CD4-positive, alpha-beta T cell (primary cell): Measurements from ENCODE around the gene FAM135A. TPM values are rescaled to one million over a fixed set of nuclear protein-coding genes. Genes with fewer than 3 reads are reported as not detected.

Experiments used
- ATAC-seq: fragments of 200-7000 bp; cut with Tn5 transposase; one replicate; pipeline ENCODE4 v1.10.0; 2022; ENCODE audit warnings: mild to moderate bottlenecking; ENCODE audit not compliant: poor library complexity
- CTCF ChIA-PET: fragments of 350-600 bp; sonication (Branson Sonifier 250); formaldehyde crosslinking; loops from one replicate; lab custom pipeline; 2021; ENCODE audit warnings: antibody characterized with exemption, inconsistent platforms; lab: Charles Lee
- POLR2A ChIA-PET: fragments of 350-600 bp; sonication (Branson Sonifier 250); formaldehyde crosslinking; loops from one replicate; lab custom pipeline; 2021; ENCODE audit warnings: antibody characterized with exemption, inconsistent platforms; lab: Charles Lee
- DNase-seq, 14 experiments: peaks; one replicate each; pipeline ENCODE4 v3.0.0-alpha.2; 2013 to 2020; ENCODE audit warnings: mixed read lengths in 2 of 14
- H3K27ac ChIP-seq, 2 donors: one replicate each; pipeline versions ENCODE4 v1.5.1 to v1.7.0; 2013; ENCODE audit warnings: low read length in 2 of 2, low read depth in 1 of 2, mild to moderate bottlenecking in 1 of 2
- H3K27me3 ChIP-seq, 2 experiments: 1 replicate in 1 of 2; 2 replicates in 1 of 2; pipeline versions ENCODE4 v1.6.1 to v1.7.0; 2013; ENCODE audit warnings: low read length in 2 of 2, control low read depth in 1 of 2, mild to moderate bottlenecking in 1 of 2, moderate library complexity in 1 of 2; ENCODE audit not compliant: insufficient read depth in 2 of 2, control insufficient read depth in 1 of 2
- H3K36me3 ChIP-seq: one replicate; pipeline ENCODE4 v1.6.1; 2013; ENCODE audit warnings: low read length, control low read depth; ENCODE audit not compliant: insufficient read depth
- H3K4me1 ChIP-seq: one replicate; pipeline ENCODE4 v1.6.1; 2013; ENCODE audit warnings: low read length, control low read depth; ENCODE audit not compliant: insufficient read depth
- H3K4me3 ChIP-seq: one replicate; pipeline ENCODE4 v1.5.1; 2013; ENCODE audit warnings: mild to moderate bottlenecking, low read length, moderate library complexity
- H3K9me3 ChIP-seq, 2 experiments: 1 replicate in 1 of 2; 2 replicates in 1 of 2; pipeline versions ENCODE4 v1.6.1 to v1.7.0; 2013; ENCODE audit warnings: low read length in 2 of 2, mild to moderate bottlenecking in 2 of 2, control low read depth in 1 of 2, moderate library complexity in 1 of 2; ENCODE audit not compliant: control insufficient read depth in 1 of 2, insufficient read depth in 1 of 2
- H3K27ac Mint-ChIP-seq: one replicate; pipeline ENCODE4 v1.8.0; 2020; ENCODE audit warnings: mixed read lengths
- H3K27me3 Mint-ChIP-seq: one replicate; pipeline ENCODE4 v1.8.0; 2021; ENCODE audit warnings: mixed read lengths
- H3K36me3 Mint-ChIP-seq: one replicate; pipeline ENCODE4 v1.8.0; 2021; ENCODE audit warnings: low read depth, mixed read lengths
- H3K4me1 Mint-ChIP-seq: one replicate; pipeline ENCODE4 v1.8.0; 2021; ENCODE audit warnings: low read depth, mixed read lengths
- H3K4me3 Mint-ChIP-seq: one replicate; pipeline ENCODE4 v1.8.0; 2020; ENCODE audit warnings: mild to moderate bottlenecking, mixed read lengths
- H3K9me3 Mint-ChIP-seq: one replicate; pipeline ENCODE4 v1.8.0; 2020; ENCODE audit warnings: mixed read lengths
- CTCF ChIP-seq: fragments of 200-600 bp; IDR thresholded peaks from one replicate; pipeline ENCODE4 v1.8.0; 2022; ENCODE audit warnings: antibody characterized with exemption, mild to moderate bottlenecking
- intact Hi-C, 2 experiments: fragments of 100-400 bp; cut with DNase I in 1 of 2; cut with micrococcal nuclease in 1 of 2; formaldehyde crosslinking; loops; one replicate each; pipeline versions ENCODE4 v1.15.1 to v1.9.0; 2023 to 2025; cut with DNase I, micrococcal nuclease
- total RNA-seq, 174 experiments: library from RNA in 2 of 174; stranded (reverse) in 2 of 174; gene quantifications; one replicate each; pipeline ENCODE4 v1.2.3 and lab custom pipeline; 2021 to 2026

The FAM135A gene
- total RNA-seq, 2 experiments from 2014 or later = 5.6 to 6.6 TPM

- POLR2A ChIA-PET = no interaction called here
Measured at GRCh38 chr6:70381417-70381782, 31.9 kb upstream of the FAM135A start.

GRCh38 chr6:70385901-70386300 is 27.4 kb upstream of the FAM135A start:
- Histone ChIP-seq H3K4me3 (no peak overlapping the region), H3K9me3 (no peaks in the 10 kb centered on the region), H3K36me3 (no peaks in the 10 kb centered on the region), H3K4me1 (no peaks in the 10 kb centered on the region), H3K27me3 (no peaks in the 10 kb centered on the region), H3K27ac (no peak overlapping the region)
- no peak for TF ChIP-seq CTCF
- Mint-ChIP-seq H3K27ac (no peak overlapping the region), H3K36me3 (no peaks in the 10 kb centered on the region), H3K27me3 (peaks cover 13% of the 10 kb centered on the region), H3K4me1 (no peaks in the 10 kb centered on the region), H3K9me3 (no peaks in the 10 kb centered on the region), H3K4me3 (no peak overlapping the region)
- ATAC-seq (no peak), DNase-seq (no peak)
- ChIA-PET CTCF (no interaction called here), POLR2A (no interaction called here)
- intact Hi-C loops = no loop called here

More at GRCh38 chr6:70381417-70381782, 31.9 kb upstream of the FAM135A start:
- H3K9me3 Mint-ChIP-seq = no peaks in the 10 kb centered on the region
- H3K36me3 ChIP-seq = no peaks in the 10 kb centered on the region
- no peaks in the 10 kb centered on the region for H3K27me3 ChIP-seq
- no peak overlapping the region for H3K27ac ChIP-seq
- no peak overlapping the region for H3K27ac Mint-ChIP-seq
- intact Hi-C loops = no loop called here
- ATAC-seq = no peak
- no peak for DNase-seq
- H3K4me1 ChIP-seq = no peaks in the 10 kb centered on the region
- TF ChIP-seq CTCF = no peak
- H3K4me3 Mint-ChIP-seq = no peak overlapping the region
- CTCF ChIA-PET = no interaction called here
- no peaks in the 10 kb centered on the region for H3K36me3 Mint-ChIP-seq
- peaks cover 12% of the 10 kb centered on the region for H3K27me3 Mint-ChIP-seq
- H3K9me3 ChIP-seq = no peaks in the 10 kb centered on the region
- no peak overlapping the region for H3K4me3 ChIP-seq
- H3K4me1 Mint-ChIP-seq = no peaks in the 10 kb centered on the region

GRCh38 chr6:70388814-70389213 is 24.5 kb upstream of the FAM135A start:
- H3K27ac ChIP-seq = no peak overlapping the region
- ATAC-seq (no peak), DNase-seq (no peak)
- intact Hi-C loops = no loop called here
- no peaks in the 10 kb centered on the region for H3K36me3 ChIP-seq
- POLR2A ChIA-PET = interaction anchor here (0.6 kb wide), 1 partner anchor 831 kb away, joined by 3 read pairs; no protein-coding TSS in a partner anchor
- H3K27ac Mint-ChIP-seq = no peak overlapping the region
- H3K4me3 Mint-ChIP-seq = no peak overlapping the region
- H3K4me1 ChIP-seq = no peaks in the 10 kb centered on the region
- H3K36me3 Mint-ChIP-seq = no peaks in the 10 kb centered on the region
- H3K4me1 Mint-ChIP-seq = no peaks in the 10 kb centered on the region
- no peaks in the 10 kb centered on the region for H3K9me3 Mint-ChIP-seq
- peaks cover 35% of the 10 kb centered on the region for H3K27me3 Mint-ChIP-seq
- no peak overlapping the region for H3K4me3 ChIP-seq
- H3K27me3 ChIP-seq = no peaks in the 10 kb centered on the region
- CTCF ChIA-PET = interaction anchor here (1.3 kb wide), 1 partner anchor 20 kb away, joined by 6 read pairs; no protein-coding TSS in a partner anchor
- TF ChIP-seq CTCF = no peak
- no peaks in the 10 kb centered on the region for H3K9me3 ChIP-seq
